PC-3 (cell line): ENCODE data around the gene GPR42. TPM values are rescaled to one million over a fixed set of nuclear protein-coding genes. Genes with fewer than 3 reads are reported as not detected.

Experiments used
- ATAC-seq: fragments of 200-7000 bp; cut with Tn5 transposase; 2 replicates; pipeline ENCODE4 v1.9.1; 2020; ENCODE audit warnings: mild to moderate bottlenecking, moderate library complexity
- BruUV-seq: library from RNA; stranded (reverse); fragments of 400-500 nt; replicated peaks from 2 replicates; lab custom pipeline; 2021; lab: Mats Ljungman, UMichigan
- CTCF ChIA-PET: fragments of 300-600 bp; sonication (Branson Sonifier 250); formaldehyde crosslinking; loops from one replicate; lab custom pipeline; 2022; ENCODE audit warnings: antibody characterized with exemption; lab: Charles Lee
- POLR2A ChIA-PET: fragments of 300-600 bp; sonication (Branson Sonifier 250); formaldehyde crosslinking; loops from one replicate; lab custom pipeline; 2022; ENCODE audit warnings: antibody characterized with exemption; ENCODE audit not compliant: unreplicated experiment; lab: Charles Lee
- DNase-seq: peaks from one replicate; pipeline ENCODE4 v3.0.0-alpha.2; 2015
- H2AFZ ChIP-seq: fragments of 300-600 bp; sonication (generic); 2 replicates; pipeline ENCODE4 v1.6.0; 2016; ENCODE audit warnings: antibody characterized with exemption, low read length
- H3F3A ChIP-seq: fragments of 300-600 bp; sonication (generic); one replicate; pipeline ENCODE4 v1.6.0; 2017; ENCODE audit warnings: antibody characterized with exemption, low read length, control low read depth, mild to moderate bottlenecking; ENCODE audit not compliant: unreplicated experiment
- H3K27ac ChIP-seq: fragments of 300-600 bp; sonication (generic); 2 replicates; pipeline ENCODE4 v1.5.1; 2016; ENCODE audit warnings: mild to moderate bottlenecking, low read length
- H3K27me3 ChIP-seq: fragments of 300-600 bp; sonication (generic); 2 replicates; pipeline ENCODE4 v1.6.1; 2016; ENCODE audit warnings: low read length, mixed read lengths
- H3K36me3 ChIP-seq: fragments of 300-600 bp; sonication (generic); 2 replicates; pipeline ENCODE4 v1.6.1; 2016; ENCODE audit warnings: low read depth, mixed run types, low read length, mixed read lengths
- H3K4me1 ChIP-seq: fragments of 300-600 bp; sonication (generic); 2 replicates; pipeline ENCODE4 v1.5.1; 2016; ENCODE audit warnings: low read length; ENCODE audit not compliant: insufficient read depth
- H3K4me2 ChIP-seq: fragments of 300-600 bp; sonication (generic); 2 replicates; pipeline ENCODE4 v1.6.0; 2016; ENCODE audit warnings: low read length
- H3K4me3 ChIP-seq: fragments of 300-600 bp; sonication (generic); 2 replicates; pipeline ENCODE4 v1.5.1; 2016; ENCODE audit warnings: mild to moderate bottlenecking, low read length, mixed read lengths
- H3K79me2 ChIP-seq: fragments of 300-600 bp; sonication (generic); 2 replicates; pipeline ENCODE4 v1.6.1; 2017; ENCODE audit warnings: low read length, mixed read lengths
- H3K9ac ChIP-seq: fragments of 300-600 bp; sonication (generic); 2 replicates; pipeline ENCODE4 v1.6.0; 2016; ENCODE audit warnings: mild to moderate bottlenecking, low read length
- H3K9me2 ChIP-seq: fragments of 300-600 bp; sonication (generic); replicated peaks from 2 replicates; pipeline ENCODE4 v1.6.1; 2016; ENCODE audit warnings: mixed run types, low read length, mixed read lengths
- H3K9me3 ChIP-seq: fragments of 300-600 bp; sonication (generic); 2 replicates; pipeline ENCODE4 v1.6.1; 2016; ENCODE audit warnings: low read length, mixed read lengths
- H4K20me1 ChIP-seq: fragments of 300-600 bp; sonication (generic); 2 replicates; pipeline ENCODE4 v1.6.1; 2016; ENCODE audit warnings: low read length, mixed read lengths
- EZH2 ChIP-seq: fragments of 300-600 bp; sonication (generic); IDR thresholded peaks from one replicate; pipeline ENCODE4 v1.6.1; 2017; ENCODE audit warnings: antibody characterized with exemption, mild to moderate bottlenecking, low read length; ENCODE audit not compliant: unreplicated experiment
- EZH2phosphoT487 ChIP-seq: fragments of 300-600 bp; sonication (generic); IDR thresholded peaks from 2 replicates; pipeline ENCODE4 v1.6.1; 2018; ENCODE audit warnings: mild to moderate bottlenecking, antibody characterized with exemption, low read length, borderline replicate concordance
- intact Hi-C: fragments of 100-400 bp; cut with micrococcal nuclease; formaldehyde crosslinking; loops from 2 replicates; pipeline ENCODE4 v1.9.0; 2023
- total RNA-seq: library from RNA; depleted of rRNA; stranded (reverse); fragments of >200 nt; gene quantifications from 2 replicates; pipeline ENCODE4 v1.2.3, GENCODE V29; 2014
- TF ChIP-seq, protein P1 (sequence below): fragments of 300-600 bp; sonication (generic); conservative IDR thresholded peaks from 2 replicates; pipeline ENCODE4 v1.5.1; 2017; ENCODE audit warnings: antibody characterized with exemption, low read depth, mild to moderate bottlenecking, low read length

The GPR42 gene
- total RNA-seq, 1 experiment from 2014 or later: not detected

- Histone ChIP-seq H3K4me2 (no peak overlapping the region), H3K4me1 (no peaks in the 10 kb centered on the region), H4K20me1 (no peaks in the 10 kb centered on the region), H3K27ac (no peak overlapping the region), H3F3A (no peaks in the 10 kb centered on the region), H3K9me3 (no peaks in the 10 kb centered on the region), H3K4me3 (no peak overlapping the region), H2AFZ (no peak overlapping the region), H3K9me2 (no peaks in the 10 kb centered on the region), H3K27me3 (no peaks in the 10 kb centered on the region), H3K36me3 (no peaks in the 10 kb centered on the region), H3K9ac (no peak overlapping the region), H3K79me2 (no peaks in the 10 kb centered on the region)
- intact Hi-C loops: no loop called here
- ChIA-PET POLR2A (no interaction called here), CTCF (no interaction called here)
- no peak for ATAC-seq
- BruUV-seq: no TSS peak
- no peak for DNase-seq
- TF ChIP-seq EZH2phosphoT487: no peak
- TF ChIP-seq EZH2: no peak
- TF ChIP-seq, protein P1, sequence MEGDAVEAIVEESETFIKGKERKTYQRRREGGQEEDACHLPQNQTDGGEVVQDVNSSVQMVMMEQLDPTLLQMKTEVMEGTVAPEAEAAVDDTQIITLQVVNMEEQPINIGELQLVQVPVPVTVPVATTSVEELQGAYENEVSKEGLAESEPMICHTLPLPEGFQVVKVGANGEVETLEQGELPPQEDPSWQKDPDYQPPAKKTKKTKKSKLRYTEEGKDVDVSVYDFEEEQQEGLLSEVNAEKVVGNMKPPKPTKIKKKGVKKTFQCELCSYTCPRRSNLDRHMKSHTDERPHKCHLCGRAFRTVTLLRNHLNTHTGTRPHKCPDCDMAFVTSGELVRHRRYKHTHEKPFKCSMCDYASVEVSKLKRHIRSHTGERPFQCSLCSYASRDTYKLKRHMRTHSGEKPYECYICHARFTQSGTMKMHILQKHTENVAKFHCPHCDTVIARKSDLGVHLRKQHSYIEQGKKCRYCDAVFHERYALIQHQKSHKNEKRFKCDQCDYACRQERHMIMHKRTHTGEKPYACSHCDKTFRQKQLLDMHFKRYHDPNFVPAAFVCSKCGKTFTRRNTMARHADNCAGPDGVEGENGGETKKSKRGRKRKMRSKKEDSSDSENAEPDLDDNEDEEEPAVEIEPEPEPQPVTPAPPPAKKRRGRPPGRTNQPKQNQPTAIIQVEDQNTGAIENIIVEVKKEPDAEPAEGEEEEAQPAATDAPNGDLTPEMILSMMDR: no peak
Measured at GRCh38 chr19:35363711-35364425, 7.0 kb upstream of the GPR42 start.

DNA sequence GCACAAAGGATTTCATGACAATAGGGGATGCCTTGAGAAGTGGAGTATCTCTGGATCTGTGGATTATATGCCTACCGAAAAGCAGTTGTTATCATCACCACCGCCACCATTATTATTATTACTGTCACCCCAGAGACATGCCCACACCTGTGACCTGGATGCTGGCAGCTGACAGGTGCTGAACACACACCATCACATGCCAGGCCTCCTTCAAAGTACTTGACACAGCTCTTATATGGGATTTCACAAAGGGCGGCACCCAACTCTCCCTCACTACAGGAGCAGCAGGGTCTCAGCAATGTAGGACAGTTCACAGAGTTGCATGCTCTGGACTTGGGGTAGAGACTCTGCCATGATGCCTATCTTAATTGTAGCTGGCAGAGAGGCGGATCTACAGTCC is 5.6 kb upstream of the GPR42 start:
- Histone ChIP-seq H3K36me3 (no peaks in the 10 kb centered on the region), H3K9ac (no peak overlapping the region), H3K9me3 (no peaks in the 10 kb centered on the region), H3K27ac (no peak overlapping the region), H4K20me1 (no peaks in the 10 kb centered on the region), H3K9me2 (no peaks in the 10 kb centered on the region), H2AFZ (no peak overlapping the region), H3K79me2 (no peaks in the 10 kb centered on the region), H3K4me3 (no peak overlapping the region), H3K4me2 (no peak overlapping the region), H3K27me3 (no peaks in the 10 kb centered on the region), H3F3A (no peaks in the 10 kb centered on the region), H3K4me1 (no peaks in the 10 kb centered on the region)
- DNase-seq (no peak), ATAC-seq (no peak)
- intact Hi-C loops: no loop called here
- ChIA-PET POLR2A (no interaction called here), CTCF (no interaction called here)
- no TSS peak for BruUV-seq
- TF ChIP-seq EZH2 (no peak), EZH2phosphoT487 (no peak)
- TF ChIP-seq, protein P1: no peak

DNA sequence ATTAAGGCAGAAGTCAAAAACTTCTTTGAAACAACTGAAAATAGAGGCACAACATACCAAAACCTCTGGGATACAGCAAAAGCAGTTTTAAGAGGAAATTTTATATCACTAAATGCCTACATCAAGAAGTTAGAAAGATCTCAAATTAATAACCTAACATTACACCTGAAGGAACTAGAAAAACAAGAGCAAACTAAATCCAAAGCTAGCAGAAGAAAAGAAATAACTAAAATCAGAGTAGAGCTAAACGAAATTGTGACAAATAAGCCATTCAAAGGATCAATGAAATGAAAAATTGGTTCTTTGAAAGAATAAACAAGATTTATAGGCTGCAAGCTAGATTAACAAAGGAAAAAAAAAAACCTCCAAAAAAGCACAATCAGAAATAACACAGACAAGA is 2.5 kb upstream of the GPR42 start:
- no peaks in the 10 kb centered on the region for H3K9me3 ChIP-seq
- no peaks in the 10 kb centered on the region for H3K36me3 ChIP-seq
- 0 out of 2 replicates have a peak, but pooled peaks cover 2% of the 10 kb centered on the region for H3K27me3 ChIP-seq
- ATAC-seq (no peak), DNase-seq (no peak)
- H3K9ac ChIP-seq: no peak overlapping the region
- no TSS peak for BruUV-seq
- H3K4me2 ChIP-seq: no peak overlapping the region
- ChIA-PET CTCF (no interaction called here), POLR2A (no interaction called here)
- intact Hi-C loops: no loop called here
- no peak overlapping the region for H3K4me3 ChIP-seq
- H3K27ac ChIP-seq: no peak overlapping the region
- H3K9me2 ChIP-seq: no peaks in the 10 kb centered on the region
- H3K4me1 ChIP-seq: no peaks in the 10 kb centered on the region
- H2AFZ ChIP-seq: no peak overlapping the region
- no peaks in the 10 kb centered on the region for H3K79me2 ChIP-seq
- no peaks in the 10 kb centered on the region for H4K20me1 ChIP-seq
- no peak for TF ChIP-seq EZH2
- H3F3A ChIP-seq: no peaks in the 10 kb centered on the region
